ENCODE results near the gene HTRA3.

HTRA3 gene

DNA sequence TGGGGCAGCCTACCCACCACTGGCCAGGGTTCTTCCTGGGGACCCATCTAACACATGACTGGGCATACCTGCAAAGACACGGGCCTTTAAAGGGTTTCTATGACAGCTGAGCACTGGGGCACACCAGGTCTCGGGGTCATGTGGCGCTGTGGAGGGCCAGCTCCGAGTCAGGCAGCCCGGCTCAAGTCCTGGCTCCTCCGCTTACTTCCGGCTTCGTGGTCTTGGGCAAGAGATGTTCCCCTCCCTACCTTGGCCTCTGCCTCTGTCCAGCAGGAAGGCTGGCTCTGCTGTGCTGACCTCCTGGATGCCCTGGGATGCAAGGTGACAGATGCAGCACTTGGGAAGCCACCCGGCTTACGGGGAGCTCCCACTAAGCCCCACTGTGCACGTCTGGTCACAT, 37.6 kb downstream of the HTRA3 start (continued):
- TF ChIP-seq, protein P1, sequence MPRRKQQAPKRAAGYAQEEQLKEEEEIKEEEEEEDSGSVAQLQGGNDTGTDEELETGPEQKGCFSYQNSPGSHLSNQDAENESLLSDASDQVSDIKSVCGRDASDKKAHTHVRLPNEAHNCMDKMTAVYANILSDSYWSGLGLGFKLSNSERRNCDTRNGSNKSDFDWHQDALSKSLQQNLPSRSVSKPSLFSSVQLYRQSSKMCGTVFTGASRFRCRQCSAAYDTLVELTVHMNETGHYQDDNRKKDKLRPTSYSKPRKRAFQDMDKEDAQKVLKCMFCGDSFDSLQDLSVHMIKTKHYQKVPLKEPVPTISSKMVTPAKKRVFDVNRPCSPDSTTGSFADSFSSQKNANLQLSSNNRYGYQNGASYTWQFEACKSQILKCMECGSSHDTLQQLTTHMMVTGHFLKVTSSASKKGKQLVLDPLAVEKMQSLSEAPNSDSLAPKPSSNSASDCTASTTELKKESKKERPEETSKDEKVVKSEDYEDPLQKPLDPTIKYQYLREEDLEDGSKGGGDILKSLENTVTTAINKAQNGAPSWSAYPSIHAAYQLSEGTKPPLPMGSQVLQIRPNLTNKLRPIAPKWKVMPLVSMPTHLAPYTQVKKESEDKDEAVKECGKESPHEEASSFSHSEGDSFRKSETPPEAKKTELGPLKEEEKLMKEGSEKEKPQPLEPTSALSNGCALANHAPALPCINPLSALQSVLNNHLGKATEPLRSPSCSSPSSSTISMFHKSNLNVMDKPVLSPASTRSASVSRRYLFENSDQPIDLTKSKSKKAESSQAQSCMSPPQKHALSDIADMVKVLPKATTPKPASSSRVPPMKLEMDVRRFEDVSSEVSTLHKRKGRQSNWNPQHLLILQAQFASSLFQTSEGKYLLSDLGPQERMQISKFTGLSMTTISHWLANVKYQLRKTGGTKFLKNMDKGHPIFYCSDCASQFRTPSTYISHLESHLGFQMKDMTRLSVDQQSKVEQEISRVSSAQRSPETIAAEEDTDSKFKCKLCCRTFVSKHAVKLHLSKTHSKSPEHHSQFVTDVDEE (CRISPR knock-in tag; IDR thresholded peaks at IDR 0.05) = no peak
- TF ChIP-seq PPARA (CRISPR knock-in tag; IDR thresholded peaks at IDR 0.05; ENCODE audit: borderline replicate concordance) (no peak), GLIS3 (CRISPR knock-in tag; IDR thresholded peaks at IDR 0.05) (no peak), ZNF70 (CRISPR knock-in tag; IDR thresholded peaks at IDR 0.05) (no peak), ESRRG (CRISPR knock-in tag; IDR thresholded peaks at IDR 0.05) (no peak)

DNA sequence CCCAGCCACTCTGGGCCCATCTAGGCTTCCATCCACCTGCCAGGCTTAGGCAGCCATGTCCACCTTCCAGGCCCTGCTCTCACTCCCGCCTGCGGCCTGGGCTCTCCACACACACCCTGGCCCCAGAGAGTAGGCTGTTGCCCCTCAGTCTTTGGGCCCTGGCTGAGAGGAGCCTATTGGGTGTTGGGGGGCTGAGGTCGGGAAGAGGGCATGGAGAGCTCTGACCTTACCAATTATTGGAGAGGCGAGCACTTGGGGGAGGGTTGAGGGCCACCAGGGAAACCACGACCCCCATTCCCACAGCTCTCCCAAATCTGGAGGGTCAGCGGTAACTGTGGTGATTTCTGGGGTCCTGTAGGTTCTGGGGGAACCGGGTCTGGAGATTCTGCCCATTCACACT, 38.2 kb downstream of the HTRA3 start:
- ATAC-seq = no peak
- TF ChIP-seq PPARA (CRISPR knock-in tag; IDR thresholded peaks at IDR 0.05; ENCODE audit: borderline replicate concordance) (no peak), ARNTL (CRISPR knock-in tag; IDR thresholded peaks at IDR 0.05; ENCODE audit: borderline replicate concordance, low read depth) (no peak), ZNF565 (CRISPR knock-in tag; conservative IDR thresholded peaks at IDR 0.05; ENCODE audit: low read depth) (no peak), OSR1 (CRISPR knock-in tag; IDR thresholded peaks at IDR 0.05) (no peak)
- TF ChIP-seq, protein P2, sequence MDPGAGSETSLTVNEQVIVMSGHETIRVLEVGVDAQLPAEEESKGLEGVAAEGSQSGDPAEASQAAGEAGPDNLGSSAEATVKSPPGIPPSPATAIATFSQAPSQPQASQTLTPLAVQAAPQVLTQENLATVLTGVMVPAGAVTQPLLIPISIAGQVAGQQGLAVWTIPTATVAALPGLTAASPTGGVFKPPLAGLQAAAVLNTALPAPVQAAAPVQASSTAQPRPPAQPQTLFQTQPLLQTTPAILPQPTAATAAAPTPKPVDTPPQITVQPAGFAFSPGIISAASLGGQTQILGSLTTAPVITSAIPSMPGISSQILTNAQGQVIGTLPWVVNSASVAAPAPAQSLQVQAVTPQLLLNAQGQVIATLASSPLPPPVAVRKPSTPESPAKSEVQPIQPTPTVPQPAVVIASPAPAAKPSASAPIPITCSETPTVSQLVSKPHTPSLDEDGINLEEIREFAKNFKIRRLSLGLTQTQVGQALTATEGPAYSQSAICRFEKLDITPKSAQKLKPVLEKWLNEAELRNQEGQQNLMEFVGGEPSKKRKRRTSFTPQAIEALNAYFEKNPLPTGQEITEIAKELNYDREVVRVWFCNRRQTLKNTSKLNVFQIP (CRISPR knock-in tag; IDR thresholded peaks at IDR 0.05; ENCODE audit: borderline replicate concordance, low read depth) = no peak

GRCh38 chr4:8308144-8308543, 38.6 kb downstream of the HTRA3 start:
- TF ChIP-seq ZFP3 (CRISPR knock-in tag; IDR thresholded peaks at IDR 0.05) (no peak), CSDC2 (CRISPR knock-in tag; IDR thresholded peaks at IDR 0.05) (no peak), ZFP30 (CRISPR knock-in tag; IDR thresholded peaks at IDR 0.05) (no peak), ISL1 (CRISPR knock-in tag; IDR thresholded peaks at IDR 0.05) (no peak), ZC3H10 (CRISPR knock-in tag; IDR thresholded peaks at IDR 0.05) (no peak)
- TF ChIP-seq, protein P3, sequence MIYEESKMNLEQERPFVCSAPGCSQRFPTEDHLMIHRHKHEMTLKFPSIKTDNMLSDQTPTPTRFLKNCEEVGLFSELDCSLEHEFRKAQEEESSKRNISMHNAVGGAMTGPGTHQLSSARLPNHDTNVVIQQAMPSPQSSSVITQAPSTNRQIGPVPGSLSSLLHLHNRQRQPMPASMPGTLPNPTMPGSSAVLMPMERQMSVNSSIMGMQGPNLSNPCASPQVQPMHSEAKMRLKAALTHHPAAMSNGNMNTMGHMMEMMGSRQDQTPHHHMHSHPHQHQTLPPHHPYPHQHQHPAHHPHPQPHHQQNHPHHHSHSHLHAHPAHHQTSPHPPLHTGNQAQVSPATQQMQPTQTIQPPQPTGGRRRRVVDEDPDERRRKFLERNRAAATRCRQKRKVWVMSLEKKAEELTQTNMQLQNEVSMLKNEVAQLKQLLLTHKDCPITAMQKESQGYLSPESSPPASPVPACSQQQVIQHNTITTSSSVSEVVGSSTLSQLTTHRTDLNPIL (CRISPR knock-in tag; IDR thresholded peaks at IDR 0.05; ENCODE audit: low read depth) = no peak
- TF ChIP-seq, protein P2 (CRISPR knock-in tag; IDR thresholded peaks at IDR 0.05; ENCODE audit: borderline replicate concordance, low read depth) = no peak
- ATAC-seq = no peak

DNA sequence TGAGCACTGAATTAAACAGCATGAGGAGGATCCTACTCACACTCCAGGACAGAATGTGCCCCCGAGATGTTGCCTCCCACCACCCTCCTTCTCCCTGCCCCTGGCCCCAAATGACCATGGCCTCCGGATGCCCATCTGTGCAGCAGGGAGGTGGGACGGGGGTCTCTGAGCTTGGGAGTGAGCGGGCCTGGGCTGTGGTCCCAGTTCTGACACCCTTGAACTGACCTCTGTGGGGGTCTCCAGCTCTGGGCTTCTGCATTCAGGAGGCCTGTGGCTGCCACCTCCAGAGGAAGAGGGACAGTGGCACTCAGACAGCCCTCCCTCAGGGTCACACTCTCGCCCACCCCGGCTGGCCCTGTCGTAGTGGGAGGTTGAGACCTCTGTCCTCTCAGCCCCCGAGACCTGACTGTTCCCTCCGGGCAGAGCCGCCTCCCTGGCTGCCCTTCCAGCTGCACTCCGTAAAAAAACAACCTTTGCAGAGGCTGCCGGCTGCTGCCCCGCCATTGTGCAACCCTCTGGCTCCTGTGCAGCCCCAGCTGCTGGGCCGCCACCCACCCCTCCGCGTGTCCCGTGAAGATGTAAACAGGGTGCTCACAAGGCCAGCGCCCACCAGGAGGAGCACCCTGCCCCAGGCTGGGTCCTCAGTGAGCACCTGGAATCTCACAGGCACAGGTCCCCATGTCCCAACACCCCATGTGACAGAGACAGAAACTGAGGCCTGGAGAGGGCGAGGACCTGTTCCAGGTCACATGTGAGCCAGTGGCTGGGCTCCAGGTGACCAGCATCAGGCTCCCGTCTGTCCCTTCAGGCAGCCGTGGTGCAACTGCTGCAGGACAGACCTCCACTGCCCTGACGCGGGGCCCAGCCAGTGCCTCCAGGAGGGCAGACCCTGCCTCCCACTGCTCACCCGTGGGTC, 39.6 kb downstream of the HTRA3 start:
- TF ChIP-seq ZFP30 (CRISPR knock-in tag; IDR thresholded peaks at IDR 0.05) (no peak), CSDC2 (CRISPR knock-in tag; IDR thresholded peaks at IDR 0.05) (no peak), ZC3H10 (CRISPR knock-in tag; IDR thresholded peaks at IDR 0.05) (no peak), ZNF70 (CRISPR knock-in tag; IDR thresholded peaks at IDR 0.05) (no peak), BACH2 (CRISPR knock-in tag; IDR thresholded peaks at IDR 0.05; ENCODE audit: borderline replicate concordance) (no peak), SNAI2 (CRISPR knock-in tag; IDR thresholded peaks at IDR 0.05) (no peak), RARB (CRISPR knock-in tag; IDR thresholded peaks at IDR 0.05) (no peak), TOX (CRISPR knock-in tag; IDR thresholded peaks at IDR 0.05; ENCODE audit: borderline replicate concordance) (no peak), ZNF565 (CRISPR knock-in tag; conservative IDR thresholded peaks at IDR 0.05; ENCODE audit: low read depth) (no peak), ESRRG (CRISPR knock-in tag; IDR thresholded peaks at IDR 0.05) (no peak)
- TF ChIP-seq, protein P4, sequence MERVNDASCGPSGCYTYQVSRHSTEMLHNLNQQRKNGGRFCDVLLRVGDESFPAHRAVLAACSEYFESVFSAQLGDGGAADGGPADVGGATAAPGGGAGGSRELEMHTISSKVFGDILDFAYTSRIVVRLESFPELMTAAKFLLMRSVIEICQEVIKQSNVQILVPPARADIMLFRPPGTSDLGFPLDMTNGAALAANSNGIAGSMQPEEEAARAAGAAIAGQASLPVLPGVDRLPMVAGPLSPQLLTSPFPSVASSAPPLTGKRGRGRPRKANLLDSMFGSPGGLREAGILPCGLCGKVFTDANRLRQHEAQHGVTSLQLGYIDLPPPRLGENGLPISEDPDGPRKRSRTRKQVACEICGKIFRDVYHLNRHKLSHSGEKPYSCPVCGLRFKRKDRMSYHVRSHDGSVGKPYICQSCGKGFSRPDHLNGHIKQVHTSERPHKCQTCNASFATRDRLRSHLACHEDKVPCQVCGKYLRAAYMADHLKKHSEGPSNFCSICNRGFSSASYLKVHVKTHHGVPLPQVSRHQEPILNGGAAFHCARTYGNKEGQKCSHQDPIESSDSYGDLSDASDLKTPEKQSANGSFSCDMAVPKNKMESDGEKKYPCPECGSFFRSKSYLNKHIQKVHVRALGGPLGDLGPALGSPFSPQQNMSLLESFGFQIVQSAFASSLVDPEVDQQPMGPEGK (CRISPR knock-in tag; IDR thresholded peaks at IDR 0.05; ENCODE audit: borderline replicate concordance) = no peak
- TF ChIP-seq, protein P2 (CRISPR knock-in tag; IDR thresholded peaks at IDR 0.05; ENCODE audit: borderline replicate concordance, low read depth) = no peak
- no peak for ATAC-seq

All from SK-N-SH treated with all-trans-retinoic acid at 6 μM for 48 hours (cell line).